ES-I3 (cell line): Measurements from ENCODE around the gene TRIM73.
"Not testable (repeated sequence)": the region's sequence is repeated elsewhere in the genome, so short reads cannot be mapped to it uniquely, and the experiment has no call there.

ENCODE experiments used
- H3K36me3 ChIP-seq: 2 replicates; pipeline ENCODE4 v1.6.1; 2013; ENCODE audit warnings: mild to moderate bottlenecking, low read length, control low read depth, moderate library complexity; ENCODE audit not compliant: insufficient read depth
- H3K4me1 ChIP-seq: 2 replicates; pipeline ENCODE4 v1.6.1; 2013; ENCODE audit warnings: mild to moderate bottlenecking, control low read depth, low read length; ENCODE audit not compliant: insufficient read depth
- H3K9ac ChIP-seq: 2 replicates; pipeline ENCODE4 v1.6.1; 2013; ENCODE audit warnings: low read depth, mild to moderate bottlenecking, low read length, moderate library complexity
- H3K9me3 ChIP-seq: 2 replicates; pipeline ENCODE4 v1.6.1; 2013; ENCODE audit warnings: mild to moderate bottlenecking, low read length, moderate library complexity; ENCODE audit not compliant: control insufficient read depth, insufficient read depth

TRIM73 gene

GRCh38 chr7:75409880-75410822 lies 14.7 kb downstream of the TRIM73 start:
- H3K9me3 ChIP-seq, H3K4me1 ChIP-seq, H3K36me3 ChIP-seq, H3K9ac ChIP-seq: not testable (repeated sequence)

- not testable (repeated sequence) for H3K4me1 ChIP-seq, H3K36me3 ChIP-seq, H3K9me3 ChIP-seq, H3K9ac ChIP-seq
These were observed 15.4 kb downstream of the TRIM73 start for GRCh38 chr7:75410823-75411173.

GRCh38 chr7:75414204-75414603 lies 18.8 kb downstream of the TRIM73 start:
- H3K9me3 ChIP-seq, H3K4me1 ChIP-seq, H3K36me3 ChIP-seq, H3K9ac ChIP-seq: not testable (repeated sequence)

- not testable (repeated sequence) for H3K4me1 ChIP-seq, H3K36me3 ChIP-seq, H3K9me3 ChIP-seq, H3K9ac ChIP-seq
These were observed 19.4 kb downstream of the TRIM73 start for GRCh38 chr7:75414708-75415427.

GRCh38 chr7:75415428-75415817 lies 20.0 kb downstream of the TRIM73 start:
- H3K9ac ChIP-seq, H3K36me3 ChIP-seq, H3K4me1 ChIP-seq, H3K9me3 ChIP-seq: not testable (repeated sequence)

GRCh38 chr7:75415829-75416373 lies 20.5 kb downstream of the TRIM73 start:
- H3K36me3 ChIP-seq, H3K9me3 ChIP-seq, H3K9ac ChIP-seq, H3K4me1 ChIP-seq: not testable (repeated sequence)

- not testable (repeated sequence) for H3K9ac ChIP-seq
These were observed 21.4 kb downstream of the TRIM73 start for GRCh38 chr7:75416787-75417186.

GRCh38 chr7:75418292-75418858 lies 22.9 kb downstream of the TRIM73 start:
- not testable (repeated sequence) for H3K9ac ChIP-seq, H3K4me1 ChIP-seq, H3K36me3 ChIP-seq, H3K9me3 ChIP-seq

More at GRCh38 chr7:75416787-75417186, 21.4 kb downstream of the TRIM73 start:
- H3K36me3 ChIP-seq, H3K4me1 ChIP-seq, H3K9me3 ChIP-seq: not testable (repeated sequence)

- not testable (repeated sequence) for H3K9ac ChIP-seq
These were observed 23.8 kb downstream of the TRIM73 start for GRCh38 chr7:75419210-75419609.

GRCh38 chr7:75419693-75420092 lies 24.3 kb downstream of the TRIM73 start:
- not testable (repeated sequence) for H3K9me3 ChIP-seq, H3K36me3 ChIP-seq, H3K4me1 ChIP-seq, H3K9ac ChIP-seq

More at GRCh38 chr7:75419210-75419609, 23.8 kb downstream of the TRIM73 start:
- H3K36me3 ChIP-seq, H3K4me1 ChIP-seq, H3K9me3 ChIP-seq: not testable (repeated sequence)

- H3K9me3 ChIP-seq, H3K36me3 ChIP-seq, H3K9ac ChIP-seq, H3K4me1 ChIP-seq: not testable (repeated sequence)
These were observed 24.7 kb downstream of the TRIM73 start for GRCh38 chr7:75420152-75420551.

GRCh38 chr7:75421798-75422710 lies 26.6 kb downstream of the TRIM73 start:
- not testable (repeated sequence) for H3K9me3 ChIP-seq, H3K9ac ChIP-seq, H3K36me3 ChIP-seq, H3K4me1 ChIP-seq

- not testable (repeated sequence) for H3K4me1 ChIP-seq, H3K36me3 ChIP-seq, H3K9ac ChIP-seq, H3K9me3 ChIP-seq
These were observed 28.1 kb downstream of the TRIM73 start for GRCh38 chr7:75423481-75423880.

- not testable (repeated sequence) for H3K9ac ChIP-seq, H3K4me1 ChIP-seq, H3K9me3 ChIP-seq
- peaks cover 20% of the 10 kb centered on the region for H3K36me3 ChIP-seq
These were observed 43.6 kb downstream of the TRIM73 start for GRCh38 chr7:75439000-75439399.
